ENCODE data around the gene RAD54L.

DNA sequence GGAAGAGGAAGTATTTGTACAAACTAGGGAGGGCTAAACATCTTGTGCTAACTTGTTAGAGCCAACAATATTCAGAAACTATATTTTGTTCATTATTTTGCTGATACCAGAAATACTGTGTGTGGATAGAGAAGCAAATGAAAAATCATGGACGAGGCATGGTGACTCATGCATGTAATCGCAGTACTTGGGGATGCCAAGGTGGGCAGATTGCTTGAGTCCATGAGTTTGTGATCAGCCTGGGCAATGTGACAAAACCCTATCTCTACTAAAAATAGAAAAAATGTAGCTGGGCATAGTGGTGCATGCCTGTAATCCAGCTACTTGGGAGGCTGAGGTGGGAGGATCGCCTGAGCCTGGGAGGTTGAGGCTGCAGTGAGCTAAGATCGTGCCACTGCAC lies 42.4 kb downstream of the RAD54L start:
- no peak for TF ChIP-seq EZH2 (IDR thresholded peaks at IDR 0.05)
- TF ChIP-seq, protein P1, sequence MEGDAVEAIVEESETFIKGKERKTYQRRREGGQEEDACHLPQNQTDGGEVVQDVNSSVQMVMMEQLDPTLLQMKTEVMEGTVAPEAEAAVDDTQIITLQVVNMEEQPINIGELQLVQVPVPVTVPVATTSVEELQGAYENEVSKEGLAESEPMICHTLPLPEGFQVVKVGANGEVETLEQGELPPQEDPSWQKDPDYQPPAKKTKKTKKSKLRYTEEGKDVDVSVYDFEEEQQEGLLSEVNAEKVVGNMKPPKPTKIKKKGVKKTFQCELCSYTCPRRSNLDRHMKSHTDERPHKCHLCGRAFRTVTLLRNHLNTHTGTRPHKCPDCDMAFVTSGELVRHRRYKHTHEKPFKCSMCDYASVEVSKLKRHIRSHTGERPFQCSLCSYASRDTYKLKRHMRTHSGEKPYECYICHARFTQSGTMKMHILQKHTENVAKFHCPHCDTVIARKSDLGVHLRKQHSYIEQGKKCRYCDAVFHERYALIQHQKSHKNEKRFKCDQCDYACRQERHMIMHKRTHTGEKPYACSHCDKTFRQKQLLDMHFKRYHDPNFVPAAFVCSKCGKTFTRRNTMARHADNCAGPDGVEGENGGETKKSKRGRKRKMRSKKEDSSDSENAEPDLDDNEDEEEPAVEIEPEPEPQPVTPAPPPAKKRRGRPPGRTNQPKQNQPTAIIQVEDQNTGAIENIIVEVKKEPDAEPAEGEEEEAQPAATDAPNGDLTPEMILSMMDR (IDR thresholded peaks at IDR 0.05), result no peak

Measured in neural progenitor cell (in vitro differentiated cells).